Measurements from ENCODE around the gene IPO9. TPM values are rescaled to one million over a fixed set of nuclear protein-coding genes. Genes with fewer than 3 reads are reported as not detected.

Gene IPO9
- total RNA-seq, 2 donors from 2014 or later, result 11.7 to 12.2 TPM

DNA sequence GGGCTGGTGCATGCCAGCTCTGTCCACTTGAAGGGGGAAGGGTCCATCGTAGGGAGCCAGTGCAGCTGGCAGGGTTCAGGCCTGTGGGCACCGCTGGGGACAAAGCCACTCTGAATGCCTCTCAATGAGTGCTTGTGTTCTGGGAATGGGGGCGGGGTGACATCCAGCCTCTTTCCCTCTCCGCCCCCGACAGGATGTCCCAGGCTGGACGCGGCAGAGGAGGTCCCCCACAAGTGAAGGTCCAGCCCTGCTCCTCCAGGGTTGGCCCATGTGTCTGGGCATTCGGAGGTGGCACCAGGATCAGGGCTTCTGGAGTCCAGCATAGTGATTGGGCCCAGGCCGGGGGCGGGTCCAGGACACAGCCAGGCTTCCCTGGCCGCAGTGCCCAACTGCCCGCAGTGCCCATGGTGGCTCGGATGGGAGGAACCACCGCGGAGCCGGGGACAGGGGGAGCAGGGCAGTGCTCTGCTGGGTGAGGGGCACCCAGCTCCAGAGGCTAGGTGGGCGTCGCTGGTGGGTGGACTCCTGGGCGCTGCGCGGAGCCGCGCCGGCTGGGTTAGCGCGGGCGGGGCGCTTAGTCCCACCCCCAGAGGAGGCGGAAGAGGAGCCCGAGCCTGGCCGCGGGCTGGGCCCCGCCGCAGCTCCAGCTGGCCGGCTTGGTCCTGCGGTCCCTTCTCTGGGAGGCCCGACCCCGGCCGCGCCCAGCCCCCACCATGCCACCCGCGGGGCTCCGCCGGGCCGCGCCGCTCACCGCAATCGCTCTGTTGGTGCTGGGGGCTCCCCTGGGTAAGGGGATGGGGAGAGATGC is 59.5 kb downstream of the IPO9 start, which contains the start of gene SHISA4:
SHISA4 (plus strand) TSS at position 617 of the 808 bp plus-strand sequence; CDS start at position 714, 97 bp downstream.
- Histone ChIP-seq H3K4me1 (peaks cover 22% of the 10 kb centered on the region), H3K36me3 (replicated peaks in 1 of 2; ENCODE audit: insufficient read depth in 1 of 2, low read depth in 2 of 2) (no peaks in the 10 kb centered on the region), H3K27ac (peak within 1 kb of the TSS; percentile 39 to 60 (median 48)), H3K27me3 (no peaks in the 10 kb centered on the region), H3K9me3 (no peaks in the 10 kb centered on the region), H3K4me3 (peak within 1 kb of the TSS; percentile 36 to 51)
- 0 to 1% methylated on average over 1 to 48 of the region's 49 CpGs for WGBS, 2 donors
- ATAC-seq (peak; percentile 93), DNase-seq (peak; percentile 80 to 89 (median 89))
- TF ChIP-seq CTCF (IDR thresholded peaks at IDR 0.05) (no peak), POLR2A (IDR thresholded peaks at IDR 0.05) (peak; percentile 74 to 81 (median 79))
- intact Hi-C loops (cut with DNase I), result no loop called here

DNA sequence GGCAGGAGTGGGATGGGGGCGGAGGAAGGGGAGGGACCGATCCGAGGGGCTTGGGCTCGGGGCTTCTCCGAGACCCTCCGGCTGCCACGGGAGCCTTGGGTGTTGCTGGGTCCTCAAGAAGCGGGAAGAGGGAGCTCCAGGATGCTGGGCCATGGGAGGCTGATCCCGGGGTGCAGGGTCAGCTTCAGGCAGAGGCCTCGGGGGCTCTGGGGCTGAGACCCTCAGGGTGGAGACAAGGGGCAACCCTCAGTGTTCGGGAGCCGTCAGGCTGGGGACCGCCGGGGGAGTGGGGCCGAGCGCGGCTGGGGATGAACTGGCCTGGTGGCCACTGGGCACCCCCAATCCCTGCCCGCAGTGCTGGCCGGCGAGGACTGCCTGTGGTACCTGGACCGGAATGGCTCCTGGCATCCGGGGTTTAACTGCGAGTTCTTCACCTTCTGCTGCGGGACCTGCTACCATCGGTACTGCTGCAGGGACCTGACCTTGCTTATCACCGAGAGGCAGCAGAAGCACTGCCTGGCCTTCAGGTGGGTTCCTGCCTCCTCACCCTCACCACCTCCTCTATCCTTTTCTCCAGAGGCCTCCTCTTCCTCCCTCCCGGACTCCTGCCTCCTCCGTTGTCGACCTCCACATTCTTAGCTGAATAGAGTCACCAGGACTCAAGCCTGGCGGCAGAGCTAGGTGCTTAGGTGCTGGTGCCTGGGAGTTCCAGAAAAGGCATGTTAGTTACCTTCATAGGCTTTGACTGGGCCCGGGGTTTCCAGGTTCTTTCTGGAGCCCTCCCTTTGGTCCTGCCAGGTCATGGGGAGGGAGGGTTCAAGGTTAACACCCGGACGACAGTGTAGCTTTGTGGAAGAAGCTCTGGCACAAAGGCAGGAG is 60.4 kb downstream of the IPO9 start:
- Histone ChIP-seq H3K4me1 (peaks cover 14% of the 10 kb centered on the region), H3K27ac (peak overlapping the region; percentile 39 to 60 (median 48)), H3K4me3 (peak overlapping the region; percentile 36 to 51), H3K27me3 (no peaks in the 10 kb centered on the region), H3K36me3 (replicated peaks in 1 of 2; ENCODE audit: insufficient read depth in 1 of 2, low read depth in 2 of 2) (no peaks in the 10 kb centered on the region), H3K9me3 (no peaks in the 10 kb centered on the region)
- no peak for TF ChIP-seq CTCF (IDR thresholded peaks at IDR 0.05)
- no peak for TF ChIP-seq POLR2A (IDR thresholded peaks at IDR 0.05)
- peak; percentile 1 for ATAC-seq
- 24 to 35% methylated on average over 17 to 32 of the region's 33 CpGs for WGBS, 2 donors
- intact Hi-C loops (cut with DNase I), result no loop called here
- DNase-seq, result no peak

GRCh38 chr1:201890223-201890622 is 61.3 kb downstream of the IPO9 start:
- TF ChIP-seq POLR2A (IDR thresholded peaks at IDR 0.05) (no peak), CTCF (IDR thresholded peaks at IDR 0.05) (no peak)
- intact Hi-C loops (cut with DNase I), result loop anchor here (5.0 to 10.0 kb wide), 2 partner anchors 87 to 235 kb away; partner anchors contain the start of gene GPR37L1
- WGBS, 2 donors, result 89 to 93% methylated on average over 7 of the region's 7 CpGs
- peaks cover 14% of the 10 kb centered on the region for H3K4me1 ChIP-seq
- no peak overlapping the region for H3K27ac ChIP-seq
- DNase-seq (no peak), ATAC-seq (no peak)
- no peaks in the 10 kb centered on the region for H3K36me3 ChIP-seq (replicated peaks in 1 of 2; ENCODE audit: insufficient read depth in 1 of 2, low read depth in 2 of 2)
- no peaks in the 10 kb centered on the region for H3K9me3 ChIP-seq
- H3K4me3 ChIP-seq, result no peak overlapping the region
- no peaks in the 10 kb centered on the region for H3K27me3 ChIP-seq

- ATAC-seq, result no peak
- DNase-seq, result no peak
- no peak overlapping the region for H3K27ac ChIP-seq
- no peak for TF ChIP-seq POLR2A (IDR thresholded peaks at IDR 0.05)
- no peak for TF ChIP-seq CTCF (IDR thresholded peaks at IDR 0.05)
- H3K36me3 ChIP-seq (replicated peaks in 1 of 2; ENCODE audit: insufficient read depth in 1 of 2, low read depth in 2 of 2), result no peaks in the 10 kb centered on the region
- intact Hi-C loops (cut with DNase I), result loop anchor here (5.0 to 10.0 kb wide), 2 partner anchors 86 to 234 kb away; partner anchors contain the start of gene GPR37L1
- no peak overlapping the region for H3K4me3 ChIP-seq
- H3K4me1 ChIP-seq, result peaks cover 14% of the 10 kb centered on the region
- H3K27me3 ChIP-seq, result no peaks in the 10 kb centered on the region
- 81 to 100% methylated on average over 2 to 3 of the region's 3 CpGs for WGBS, 2 donors
- no peaks in the 10 kb centered on the region for H3K9me3 ChIP-seq
Measured at GRCh38 chr1:201890806-201891450, 62.0 kb downstream of the IPO9 start.
